Right lobe of liver (tissue), 6 donors: ENCODE measurements around the gene IFI27. TPM values are rescaled to one million over a fixed set of nuclear protein-coding genes. Genes with fewer than 3 reads are reported as not detected.

Experiments used
- ATAC-seq, 4 donors: fragments of 200-7000 bp; cut with Tn5 transposase; one replicate each; pipeline ENCODE4 v1.9.1; 2020; ENCODE audit warnings: mild to moderate bottlenecking in 4 of 4, moderate library complexity in 4 of 4
- DNase-seq, 3 donors: peaks; one replicate each; pipeline ENCODE4 v3.0.0-alpha.2; 2020
- H3K27ac ChIP-seq, 3 donors: fragments of 200-600 bp; one replicate each; pipeline ENCODE4 v1.8.0; 2022
- H3K27me3 ChIP-seq, 2 donors: fragments of 200-600 bp; one replicate each; pipeline ENCODE4 v1.8.0; 2022
- H3K36me3 ChIP-seq, 4 donors: fragments of 200-600 bp; sonication (generic) in 1 of 4; one replicate each; pipeline versions ENCODE4 v1.5.1 to v1.8.0; 2017 to 2022; ENCODE audit warnings: control low read depth in 1 of 4
- H3K4me1 ChIP-seq, 4 donors: fragments of 200-600 bp; sonication (generic) in 1 of 4; one replicate each; pipeline versions ENCODE4 v1.5.1 to v1.8.0; 2017 to 2022; ENCODE audit warnings: control low read depth in 1 of 4
- H3K4me3 ChIP-seq, 3 donors: fragments of 200-600 bp; one replicate each; pipeline ENCODE4 v1.8.0; 2022
- H3K9me3 ChIP-seq, 4 donors: fragments of 200-600 bp; sonication (generic) in 1 of 4; one replicate each; pipeline versions ENCODE4 v1.5.1 to v1.8.0; 2017 to 2022; ENCODE audit warnings: control low read depth in 1 of 4
- POLR2A ChIP-seq: fragments of 450-650 bp; IDR thresholded peaks from one replicate; pipeline ENCODE4 v1.6.1; 2017; ENCODE audit warnings: antibody characterized with exemption, mild to moderate bottlenecking
- WGBS: methylation state at CpG from one replicate; pipeline ENCODE4 v1.1.6; 2018; ENCODE audit warnings: low coverage, low lambda C conversion rate; ENCODE audit not compliant: insufficient coverage; ENCODE audit errors: missing lambda C conversion rate; 5-methylcytosine and 5-hydroxymethylcytosine counted together
- intact Hi-C, 2 donors: fragments of 100-400 bp; cut with DNase I; formaldehyde crosslinking; loops; one replicate each; pipeline versions ENCODE4 v1.11.2 to v1.14.1; 2022
- total RNA-seq, 6 experiments: library from RNA; depleted of rRNA in 2 of 6; stranded (reverse); fragments of >200 nt in 2 of 6; fragmentation: NEBNext Ultra II Directional in 3 of 6; extraction: Animal tissue kit (Norgen Biotek cat#: 25700) in 3 of 6; gene quantifications; one replicate each; pipeline versions ENCODE4 v1.1.0 to v1.2.4, GENCODE V29; 2016 to 2023
- TF ChIP-seq, protein P1 (sequence below), 4 donors: fragments of 200-600 bp in 3 of 4; fragments of 450-650 bp in 1 of 4; IDR thresholded peaks; one replicate each; pipeline versions ENCODE4 v1.5.1 to v1.8.0; 2016 to 2022; ENCODE audit warnings: antibody characterized with exemption in 4 of 4, mild to moderate bottlenecking in 2 of 4
- donor health status: DM: no; HTN: yes; CAD: no.
- donor health status: DM: no; HTN: no; CAD: no.
- donor health status: DM: no; HTN: no; CAD: no.
- donor health status: DM: no; HTN: yes; CAD: no.
- donor health status: DM: no; HTN: yes; CAD: no.

IFI27 gene
- total RNA-seq, 6 experiments from 2014 or later, result 10.0 to 32.5 (median 16.9) TPM

DNA sequence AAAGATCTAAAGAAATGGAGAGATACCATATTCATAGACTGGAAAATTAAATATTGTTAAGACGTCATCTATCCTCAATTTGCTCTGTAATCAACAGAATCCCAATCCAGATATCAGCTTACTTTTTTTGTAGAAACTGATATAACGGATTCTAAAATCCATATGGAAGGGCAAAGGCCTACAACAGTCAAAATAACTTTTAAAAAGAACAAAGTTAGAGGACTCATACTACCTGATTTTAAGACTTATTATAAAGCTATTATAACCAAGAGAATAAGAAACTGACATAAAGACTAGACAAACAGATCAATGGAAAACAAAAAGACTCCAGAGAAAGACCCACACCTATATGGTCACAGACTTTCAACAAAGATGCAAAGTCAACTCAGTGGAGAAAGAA, 35.5 kb upstream of the IFI27 start:
- Histone ChIP-seq H3K27me3 (no peaks in the 10 kb centered on the region), H3K36me3 (peaks cover 0 to 19% (median 3%) of the 10 kb centered on the region in 4 donors), H3K4me3 (no peak overlapping the region), H3K9me3 (peaks cover 0 to 7% (median 0%) of the 10 kb centered on the region in 4 donors), H3K27ac (no peak overlapping the region), H3K4me1 (peaks cover 0 to 42% (median 4%) of the 10 kb centered on the region in 4 donors)
- intact Hi-C loops, result no loop called here
- ATAC-seq (no peak), DNase-seq (no peak)
- TF ChIP-seq POLR2A, result no peak
- TF ChIP-seq, protein P1, sequence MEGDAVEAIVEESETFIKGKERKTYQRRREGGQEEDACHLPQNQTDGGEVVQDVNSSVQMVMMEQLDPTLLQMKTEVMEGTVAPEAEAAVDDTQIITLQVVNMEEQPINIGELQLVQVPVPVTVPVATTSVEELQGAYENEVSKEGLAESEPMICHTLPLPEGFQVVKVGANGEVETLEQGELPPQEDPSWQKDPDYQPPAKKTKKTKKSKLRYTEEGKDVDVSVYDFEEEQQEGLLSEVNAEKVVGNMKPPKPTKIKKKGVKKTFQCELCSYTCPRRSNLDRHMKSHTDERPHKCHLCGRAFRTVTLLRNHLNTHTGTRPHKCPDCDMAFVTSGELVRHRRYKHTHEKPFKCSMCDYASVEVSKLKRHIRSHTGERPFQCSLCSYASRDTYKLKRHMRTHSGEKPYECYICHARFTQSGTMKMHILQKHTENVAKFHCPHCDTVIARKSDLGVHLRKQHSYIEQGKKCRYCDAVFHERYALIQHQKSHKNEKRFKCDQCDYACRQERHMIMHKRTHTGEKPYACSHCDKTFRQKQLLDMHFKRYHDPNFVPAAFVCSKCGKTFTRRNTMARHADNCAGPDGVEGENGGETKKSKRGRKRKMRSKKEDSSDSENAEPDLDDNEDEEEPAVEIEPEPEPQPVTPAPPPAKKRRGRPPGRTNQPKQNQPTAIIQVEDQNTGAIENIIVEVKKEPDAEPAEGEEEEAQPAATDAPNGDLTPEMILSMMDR (IDR thresholded peaks at IDR 0.05), result no peak
- WGBS, result 100% methylated on average over 2 of the region's 2 CpGs

GRCh38 chr14:94077111-94077821, 33.3 kb upstream of the IFI27 start:
- H3K27me3 ChIP-seq, result no peaks in the 10 kb centered on the region
- WGBS, result 77% methylated on average over 5 of the region's 7 CpGs
- ATAC-seq (no peak), DNase-seq (no peak)
- intact Hi-C loops, result no loop called here
- peaks cover 0 to 19% (median 3%) of the 10 kb centered on the region in 4 donors for H3K36me3 ChIP-seq
- H3K9me3 ChIP-seq, result peaks cover 0 to 7% (median 0%) of the 10 kb centered on the region in 4 donors
- H3K4me1 ChIP-seq, result peaks cover 0 to 45% (median 4%) of the 10 kb centered on the region in 4 donors
- H3K27ac ChIP-seq, result no peak overlapping the region
- H3K4me3 ChIP-seq, result no peak overlapping the region
- no peak for TF ChIP-seq POLR2A
- TF ChIP-seq, protein P1 (IDR thresholded peaks at IDR 0.05), result no peak

DNA sequence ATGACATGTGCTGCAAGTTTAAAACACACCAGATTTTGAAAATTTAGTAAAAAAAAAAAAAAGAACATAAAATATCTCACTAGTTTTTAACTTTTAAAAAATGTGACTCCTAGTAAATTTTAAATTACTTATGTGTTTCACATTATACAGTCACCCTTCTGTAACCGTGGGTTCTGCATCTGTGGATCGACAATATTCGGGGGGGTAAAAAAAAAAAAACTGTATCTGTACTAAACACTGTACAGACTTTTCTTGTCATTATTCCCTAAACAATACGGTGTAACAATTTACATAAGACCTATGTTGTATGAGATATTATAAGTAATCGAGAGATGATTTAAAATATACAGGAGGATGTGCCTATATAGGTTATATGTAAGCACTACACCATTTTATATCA, 32.7 kb upstream of the IFI27 start:
- Histone ChIP-seq H3K9me3 (peaks cover 0 to 7% (median 0%) of the 10 kb centered on the region in 4 donors), H3K27me3 (no peaks in the 10 kb centered on the region), H3K36me3 (peaks cover 0 to 19% (median 3%) of the 10 kb centered on the region in 4 donors), H3K4me3 (no peak overlapping the region), H3K4me1 (peaks cover 0 to 45% (median 4%) of the 10 kb centered on the region in 4 donors), H3K27ac (no peak overlapping the region)
- TF ChIP-seq, protein P1 (IDR thresholded peaks at IDR 0.05), result no peak
- no peak for TF ChIP-seq POLR2A
- intact Hi-C loops, result no loop called here
- no peak for DNase-seq
- no peak for ATAC-seq
- WGBS, result 87% methylated on average over 5 of the region's 5 CpGs

DNA sequence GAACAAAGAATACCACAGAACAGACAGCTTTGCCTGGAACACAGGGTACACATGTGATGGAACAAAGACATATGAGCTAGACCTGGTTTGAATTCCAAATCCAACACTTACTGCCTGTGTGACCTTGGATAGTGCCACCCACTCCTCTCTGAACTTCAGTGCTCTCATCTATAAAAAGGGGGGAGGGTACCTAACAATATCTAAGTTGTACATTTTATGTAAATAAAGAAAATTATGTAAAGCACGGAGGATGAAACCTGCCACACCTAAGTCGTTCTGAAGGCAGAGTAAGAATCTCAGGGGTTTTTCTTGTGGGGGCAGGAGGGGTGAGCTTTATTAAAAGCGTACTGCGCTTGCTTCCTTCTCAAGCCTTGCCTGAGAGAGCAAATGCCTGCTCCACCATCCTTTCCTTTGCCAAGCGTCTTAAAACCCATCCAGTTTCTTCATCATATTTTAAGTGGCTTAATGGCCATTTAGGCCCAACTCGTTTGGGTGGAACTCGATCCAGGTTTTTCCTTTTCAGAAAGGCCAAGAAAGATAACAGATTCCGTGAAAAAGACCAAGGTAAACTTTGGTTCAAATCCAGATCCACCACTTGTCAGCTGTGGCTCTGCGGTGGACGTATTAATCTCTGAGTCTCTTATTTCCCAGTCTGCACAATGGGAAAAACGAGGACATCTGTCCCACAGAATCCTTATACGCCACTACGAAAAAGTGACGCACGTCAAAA, 30.5 kb upstream of the IFI27 start:
- no peaks in the 10 kb centered on the region for H3K9me3 ChIP-seq
- TF ChIP-seq POLR2A, result no peak
- TF ChIP-seq, protein P1 (IDR thresholded peaks at IDR 0.05), result no peak
- peak overlapping the region; percentile 81 to 96 (median 92) for H3K4me3 ChIP-seq
- intact Hi-C loops, result no loop called here
- WGBS, result 2% methylated on average over 15 of the region's 15 CpGs
- peak overlapping the region; percentile 86 to 92 (median 89) for H3K27ac ChIP-seq
- peaks cover 0 to 19% (median 3%) of the 10 kb centered on the region in 4 donors for H3K36me3 ChIP-seq
- no peaks in the 10 kb centered on the region for H3K27me3 ChIP-seq
- DNase-seq, result no peak
- H3K4me1 ChIP-seq, result peaks cover 0 to 45% (median 4%) of the 10 kb centered on the region in 4 donors
- no peak for ATAC-seq
